ENCODE results near the gene PTPRN2.
"Not testable (repeated sequence)": the region's sequence is repeated elsewhere in the genome, so short reads cannot be mapped to it uniquely, and the experiment has no call there.

The PTPRN2 gene

DNA sequence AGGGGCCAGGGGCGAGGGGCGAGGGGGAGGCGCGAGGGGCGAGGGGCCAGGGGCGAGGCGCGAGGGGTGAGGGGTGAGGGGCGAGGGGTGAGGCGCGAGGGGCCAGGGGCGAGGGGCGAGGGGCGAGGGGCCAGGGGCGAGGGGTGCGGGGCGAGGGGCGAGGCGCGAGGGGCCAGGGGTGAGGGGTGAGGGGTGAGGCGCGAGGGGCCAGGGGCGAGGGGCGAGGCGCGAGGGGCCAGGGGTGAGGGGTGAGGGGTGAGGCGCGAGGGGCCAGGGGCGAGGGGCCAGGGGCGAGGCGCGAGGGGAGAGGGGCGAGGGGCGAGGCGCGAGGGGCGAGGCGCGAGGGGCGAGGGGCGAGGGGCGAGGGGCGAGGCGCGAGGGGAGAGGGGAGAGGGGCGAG is 192.3 kb downstream of the PTPRN2 start:
- no peak for DNase-seq

DNA sequence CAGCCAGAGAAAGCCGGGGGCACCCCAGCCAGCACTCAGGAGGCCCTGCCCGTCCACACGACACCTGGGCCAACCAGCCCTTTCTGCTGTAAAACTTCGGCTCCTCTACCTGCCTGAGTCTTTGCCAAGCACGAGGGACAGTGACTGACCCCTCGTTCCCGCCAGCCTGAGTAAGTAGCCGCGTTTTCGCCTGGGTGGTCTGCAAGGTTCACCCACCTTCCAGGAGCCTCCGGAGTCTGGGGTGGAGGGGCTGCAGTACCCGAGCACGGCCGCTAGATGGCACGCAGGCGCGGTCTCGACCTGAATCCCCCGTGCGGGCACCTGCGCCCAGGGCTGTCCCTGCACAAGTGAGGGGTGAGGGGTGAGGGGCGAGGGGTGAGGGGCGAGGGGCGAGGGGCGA is 192.7 kb downstream of the PTPRN2 start:
- DNase-seq, result peak; percentile 45

DNA sequence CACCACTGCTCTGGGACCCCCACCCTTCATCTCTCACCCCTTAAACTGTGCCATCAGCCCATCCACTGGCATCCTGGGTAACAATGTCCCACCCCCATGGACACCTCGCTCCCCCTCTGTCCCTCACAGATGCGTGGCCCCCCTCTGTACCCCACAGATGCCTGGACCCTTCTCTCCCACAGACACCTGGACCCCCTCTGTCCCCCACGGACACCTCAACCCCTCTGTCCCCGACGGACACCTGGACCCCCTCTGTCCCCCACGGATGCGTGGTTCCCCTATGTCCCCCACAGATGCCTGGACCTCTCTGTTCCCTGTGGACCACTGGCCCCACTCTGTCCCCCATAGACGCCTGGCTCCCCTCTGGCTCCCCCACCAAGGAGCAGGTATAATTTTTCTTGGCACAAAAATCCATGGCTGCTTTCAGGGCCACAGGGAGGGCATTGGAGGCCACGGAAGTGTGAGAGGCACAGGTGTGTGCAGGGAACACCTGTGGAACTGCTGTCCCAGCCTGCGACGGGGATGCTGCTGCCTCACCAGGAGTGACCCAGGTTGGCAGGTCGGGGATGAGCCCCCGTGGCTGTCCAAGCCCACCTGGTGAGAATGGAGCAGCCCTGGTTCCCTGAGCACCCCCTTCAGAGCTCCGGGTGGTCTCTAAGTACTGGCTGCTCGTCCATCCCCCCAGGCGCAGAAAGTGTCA is 193.5 kb downstream of the PTPRN2 start:
- DNase-seq, result no peak

DNA sequence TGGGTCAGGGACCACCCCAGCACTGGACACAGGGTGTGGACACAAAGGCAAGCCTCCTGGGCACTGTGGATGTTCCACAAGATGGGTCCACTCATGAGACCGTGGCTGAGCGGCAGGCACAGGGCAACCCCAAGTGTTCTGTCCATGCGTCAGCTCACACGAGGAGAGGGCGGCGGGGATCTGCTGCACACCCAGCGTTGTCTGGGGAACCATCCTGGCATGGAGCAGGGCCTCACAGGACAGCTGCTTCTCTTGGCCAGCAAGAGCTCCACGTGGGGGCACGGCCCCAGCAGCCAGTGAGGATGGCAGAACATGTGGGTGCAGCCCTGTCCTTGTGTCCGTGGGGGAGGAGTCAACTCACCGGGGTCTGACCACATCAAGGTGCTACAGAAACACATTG is 195.4 kb downstream of the PTPRN2 start:
- DNase-seq, result no peak

DNA sequence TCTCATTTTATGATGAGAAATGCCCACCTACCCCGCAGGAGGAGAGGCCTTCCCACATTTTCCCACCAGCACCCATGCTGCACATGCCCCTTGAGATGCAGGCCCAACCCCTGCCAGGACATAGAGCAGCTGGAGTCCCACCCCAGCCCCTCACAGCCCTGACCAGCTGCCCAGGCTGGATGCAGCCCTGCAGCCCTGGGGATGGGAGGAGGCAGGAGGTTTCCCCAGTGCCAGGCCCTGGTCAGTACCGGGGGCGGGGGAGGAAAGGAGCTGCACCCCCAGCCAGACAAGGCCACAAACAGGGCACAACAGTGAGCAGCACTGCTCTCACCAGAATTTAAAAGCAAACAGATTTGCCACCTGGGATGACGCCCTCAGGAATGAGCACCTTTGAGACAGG is 196.1 kb downstream of the PTPRN2 start:
- DNase-seq, result no peak

DNA sequence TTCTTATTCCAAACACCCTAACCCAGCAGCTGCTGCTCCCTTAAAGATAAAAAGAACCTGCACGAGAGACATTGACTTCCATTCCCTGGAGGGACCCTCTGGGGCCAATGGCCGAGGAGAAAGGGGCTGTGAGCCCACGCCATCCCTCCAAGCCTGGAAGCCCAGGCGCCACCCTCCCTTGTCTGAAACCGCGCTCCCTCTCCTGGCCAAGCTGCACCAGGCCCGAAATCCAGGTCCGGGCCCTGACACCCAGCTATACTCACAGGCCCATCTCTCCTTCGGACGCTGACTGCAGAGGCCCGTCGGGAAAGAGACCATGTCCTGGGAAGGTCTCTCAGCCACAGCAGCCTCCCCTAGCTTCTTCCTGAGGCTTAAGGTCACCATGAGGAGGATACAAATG is 196.5 kb downstream of the PTPRN2 start:
- DNase-seq, result no peak

DNA sequence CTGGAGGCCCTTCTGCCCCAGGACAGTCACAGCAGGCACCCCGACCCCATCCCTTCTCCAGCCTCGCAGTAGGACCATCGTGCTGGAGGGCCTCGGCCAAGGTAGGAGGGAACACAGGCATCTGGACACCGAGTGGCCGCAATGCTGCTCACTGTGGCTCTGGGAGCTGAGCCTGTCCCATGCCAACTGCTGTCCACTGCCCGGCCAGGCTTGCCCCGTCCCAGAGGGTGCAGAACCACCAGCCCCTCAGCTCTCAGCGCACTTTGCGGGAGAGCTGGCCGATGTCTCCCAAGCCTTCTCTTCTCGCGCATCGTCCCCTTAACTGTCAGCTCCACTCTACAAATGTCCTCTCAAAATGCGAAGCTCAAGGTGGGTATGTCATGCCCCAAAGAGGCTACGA is 197.2 kb downstream of the PTPRN2 start:
- DNase-seq, result no peak

DNA sequence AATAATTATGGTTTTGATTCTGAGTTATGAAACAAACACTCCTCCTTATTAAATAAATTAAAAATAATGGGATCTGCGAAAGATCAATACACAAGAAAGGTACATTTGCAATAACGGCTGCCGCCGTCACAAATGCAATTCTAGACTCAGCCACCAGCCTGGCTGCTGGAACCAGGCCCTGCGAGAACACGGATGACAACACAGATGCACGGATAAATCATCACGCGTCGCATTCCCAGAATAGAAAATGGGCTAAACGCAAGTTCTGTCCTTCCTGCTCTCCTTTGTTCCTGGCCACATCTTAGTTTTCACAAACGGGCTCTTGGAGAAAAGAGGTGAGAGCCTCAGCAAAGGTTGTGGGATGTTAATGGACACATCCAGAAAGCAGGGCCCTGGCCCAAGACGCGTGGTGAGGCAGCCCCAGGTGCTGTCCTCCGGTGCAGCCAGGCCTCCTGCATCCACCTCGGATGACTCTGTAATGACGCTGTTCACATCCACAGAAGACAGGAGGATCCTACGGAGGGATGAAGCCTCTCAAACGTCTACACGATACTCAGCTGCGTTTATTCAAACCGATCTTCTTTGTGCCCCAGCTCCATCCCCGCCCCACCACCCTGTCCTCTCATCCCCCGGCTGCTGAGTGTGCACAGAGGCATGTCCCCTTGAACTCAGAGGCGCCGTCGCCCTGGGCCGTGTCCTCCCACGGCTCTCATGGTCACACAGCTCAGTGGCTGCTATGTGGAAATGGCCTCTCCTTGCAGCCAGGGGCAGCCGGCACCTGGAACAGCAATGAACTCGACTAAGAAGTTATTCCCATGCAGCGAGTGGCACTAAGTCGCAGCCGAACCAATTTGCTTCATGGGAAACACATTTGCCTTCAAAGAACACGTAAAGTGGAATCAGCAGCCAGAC is 197.9 kb downstream of the PTPRN2 start:
- DNase-seq, result no peak

DNA sequence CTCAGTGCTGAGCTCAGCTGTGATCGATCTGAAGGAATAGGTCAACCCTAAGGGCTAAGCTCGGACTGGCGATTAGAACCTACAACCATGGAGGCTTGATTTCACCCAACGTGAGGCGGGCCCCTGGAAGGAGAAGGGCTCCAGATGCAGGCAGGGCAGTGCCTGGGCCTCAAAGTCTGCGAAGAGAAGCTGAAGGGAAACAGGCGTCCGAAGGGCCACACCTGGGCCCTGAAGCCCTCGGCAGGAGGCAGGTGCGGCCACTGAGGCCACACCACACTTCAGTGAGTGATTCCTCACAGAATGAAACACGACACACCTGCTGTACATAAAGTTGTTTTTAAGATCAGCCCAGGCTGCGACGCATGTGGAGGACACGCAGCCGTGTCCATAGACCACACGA is 198.7 kb downstream of the PTPRN2 start:
- DNase-seq, result no peak

DNA sequence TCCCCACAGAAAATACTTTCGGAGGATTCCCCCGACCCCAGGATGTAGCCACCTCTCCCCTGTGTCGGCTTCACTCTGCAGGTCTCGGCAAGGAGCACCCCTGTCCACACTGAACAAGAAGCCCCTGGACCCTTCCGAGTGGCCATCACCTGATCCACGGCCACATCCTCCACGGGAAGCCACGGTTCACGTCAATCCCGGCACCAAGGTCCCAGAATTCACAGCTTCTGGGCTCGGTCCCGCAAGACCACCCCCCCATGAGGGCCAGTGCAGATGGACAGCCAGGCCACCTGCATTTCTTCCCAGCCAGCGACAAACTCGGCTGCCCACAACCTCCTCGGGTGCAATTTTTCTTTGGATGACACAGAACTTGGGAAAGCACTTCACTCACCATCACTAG is 199.6 kb downstream of the PTPRN2 start:
- no peak for DNase-seq

DNA sequence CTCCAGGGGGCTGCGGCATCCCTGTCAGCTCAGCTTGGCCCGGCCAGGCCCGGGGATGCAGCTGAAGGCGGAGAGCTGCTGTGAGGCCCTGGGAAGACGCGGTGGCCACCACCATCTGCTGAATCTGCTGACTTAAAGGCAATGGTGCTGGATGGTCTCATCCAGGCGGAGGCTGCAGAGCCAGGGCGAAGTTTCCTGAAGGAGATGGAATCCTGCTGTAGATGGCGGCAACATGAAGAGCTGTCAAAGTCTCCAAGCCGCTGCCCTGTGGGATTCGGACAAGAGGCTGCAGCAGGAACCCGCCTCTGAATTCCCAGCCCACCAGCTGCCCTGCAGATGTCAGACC is 200.1 kb downstream of the PTPRN2 start:
- DNase-seq, result no peak

DNA sequence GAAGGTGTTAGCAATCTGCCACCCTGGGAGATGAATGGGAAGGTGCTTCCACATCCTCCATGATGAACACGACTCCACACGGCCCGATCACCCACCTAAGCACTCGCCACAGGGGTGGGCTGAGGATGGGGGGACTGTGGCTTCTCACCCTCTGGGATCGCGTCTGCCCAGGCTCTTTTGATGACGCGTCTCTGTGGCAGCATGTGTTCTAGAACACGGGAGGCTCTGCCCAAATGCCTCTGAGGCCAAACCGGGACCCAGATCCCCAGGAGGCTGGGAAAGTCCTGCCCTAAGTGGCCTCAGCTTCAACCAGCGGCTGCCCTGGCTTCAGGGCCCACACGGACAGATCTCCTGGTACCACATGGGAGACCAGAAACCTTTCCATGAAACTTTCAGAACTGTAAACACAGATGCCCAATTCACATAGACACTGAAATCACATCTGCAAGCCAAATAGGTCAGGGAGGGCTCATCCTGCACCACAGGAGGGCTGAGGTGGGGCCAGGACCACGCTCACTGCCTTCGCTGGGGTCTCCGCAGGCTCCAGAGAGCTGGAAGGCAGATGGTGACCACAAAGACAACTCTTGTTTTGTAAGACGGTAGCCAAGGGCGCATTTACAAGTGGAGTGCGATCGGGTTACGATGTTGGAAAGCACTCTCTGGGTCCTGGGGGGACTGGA is 200.6 kb downstream of the PTPRN2 start:
- no peak for DNase-seq

DNA sequence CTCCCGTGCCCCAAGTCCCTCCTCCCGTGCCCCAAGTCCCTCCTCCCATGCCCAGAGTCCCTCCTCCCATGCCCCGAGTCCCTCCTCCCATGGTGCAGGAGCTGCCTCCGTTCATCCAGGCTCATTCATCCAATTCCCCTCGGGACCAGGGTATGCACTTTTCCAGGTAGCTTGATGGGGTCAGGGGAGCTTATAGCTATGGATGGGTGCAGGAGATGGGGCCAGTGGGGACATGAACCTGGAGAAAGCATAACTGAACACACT is 201.3 kb downstream of the PTPRN2 start:
- no peak for DNase-seq

DNA sequence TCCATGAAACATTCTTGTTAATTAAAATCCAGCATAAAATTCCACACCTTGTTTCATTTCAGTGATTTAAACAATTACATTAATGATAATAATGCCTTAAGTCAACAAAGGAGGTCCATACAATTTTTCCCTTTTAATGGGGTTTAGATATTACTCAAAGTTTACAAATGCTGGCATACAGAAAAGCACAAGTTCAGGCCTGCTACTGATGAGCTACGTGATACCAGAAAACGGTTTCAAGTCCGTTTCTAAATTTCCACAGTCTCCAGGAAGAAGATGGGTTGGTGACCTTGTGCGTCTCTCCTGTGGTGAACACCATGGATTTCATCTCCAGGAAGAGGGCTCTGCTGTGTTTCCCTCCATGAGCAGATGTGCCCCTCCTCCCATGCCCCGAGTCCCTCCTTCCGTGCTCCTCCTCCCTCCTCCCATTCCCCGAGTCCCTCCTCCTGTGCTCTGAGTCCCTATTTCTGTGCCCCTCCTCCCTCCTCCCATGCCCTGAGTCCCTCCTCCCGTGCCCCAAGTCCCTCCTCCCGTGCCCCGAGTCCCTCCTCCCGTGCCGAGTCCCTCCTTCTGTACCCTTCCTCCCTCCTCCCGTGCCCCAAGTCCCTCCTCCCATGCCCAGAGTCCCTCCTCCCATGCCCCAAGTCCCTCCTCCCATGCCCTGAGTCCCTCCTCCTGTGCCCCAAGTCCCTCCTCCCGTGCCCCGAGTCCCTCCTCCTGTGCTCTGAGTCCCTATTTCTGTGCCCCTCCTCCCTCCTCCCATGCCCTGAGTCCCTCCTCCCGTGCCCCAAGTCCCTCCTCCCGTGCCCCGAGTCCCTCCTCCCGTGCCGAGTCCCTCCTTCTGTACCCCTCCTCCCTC is 201.9 kb downstream of the PTPRN2 start:
- DNase-seq, result not testable (repeated sequence)

DNA sequence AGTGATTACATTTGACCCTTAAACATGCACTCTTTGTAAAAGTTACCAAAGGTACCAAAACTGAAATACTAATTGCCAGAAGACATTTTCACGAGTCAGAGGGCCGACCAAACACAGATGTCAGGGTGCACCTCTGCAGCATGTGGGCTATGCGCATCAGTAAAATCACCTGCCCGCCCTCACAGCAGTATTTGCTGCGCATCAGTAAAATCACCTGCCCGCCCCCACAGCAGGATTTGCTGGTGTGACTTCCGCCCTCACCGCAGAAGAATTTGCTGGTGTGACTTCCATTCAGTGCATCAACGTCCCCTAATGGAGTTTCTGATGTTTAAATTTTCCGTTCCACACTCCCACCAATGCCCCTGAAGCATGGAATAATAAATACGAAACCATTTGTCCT is 202.9 kb downstream of the PTPRN2 start:
- no peak for DNase-seq

DNA sequence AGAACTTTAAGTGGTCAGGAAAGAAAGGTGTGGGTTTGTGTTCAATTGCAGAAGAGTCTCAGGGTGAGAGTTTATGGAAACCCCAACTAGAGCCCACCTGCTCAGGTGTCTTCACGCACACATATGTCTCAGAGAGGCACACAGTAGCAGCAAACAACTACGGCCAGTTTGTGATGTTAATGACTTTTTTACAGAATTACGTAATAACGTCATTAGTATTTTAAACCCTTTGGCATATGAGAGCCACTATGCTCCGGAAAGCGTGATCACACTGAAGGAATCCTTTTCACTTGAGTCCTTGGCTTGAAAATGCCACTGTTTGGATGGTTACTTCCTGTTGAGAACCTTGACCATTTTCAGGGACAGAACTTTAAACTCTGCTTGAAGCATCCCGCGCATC is 204.0 kb downstream of the PTPRN2 start:
- no peak for DNase-seq

DNA sequence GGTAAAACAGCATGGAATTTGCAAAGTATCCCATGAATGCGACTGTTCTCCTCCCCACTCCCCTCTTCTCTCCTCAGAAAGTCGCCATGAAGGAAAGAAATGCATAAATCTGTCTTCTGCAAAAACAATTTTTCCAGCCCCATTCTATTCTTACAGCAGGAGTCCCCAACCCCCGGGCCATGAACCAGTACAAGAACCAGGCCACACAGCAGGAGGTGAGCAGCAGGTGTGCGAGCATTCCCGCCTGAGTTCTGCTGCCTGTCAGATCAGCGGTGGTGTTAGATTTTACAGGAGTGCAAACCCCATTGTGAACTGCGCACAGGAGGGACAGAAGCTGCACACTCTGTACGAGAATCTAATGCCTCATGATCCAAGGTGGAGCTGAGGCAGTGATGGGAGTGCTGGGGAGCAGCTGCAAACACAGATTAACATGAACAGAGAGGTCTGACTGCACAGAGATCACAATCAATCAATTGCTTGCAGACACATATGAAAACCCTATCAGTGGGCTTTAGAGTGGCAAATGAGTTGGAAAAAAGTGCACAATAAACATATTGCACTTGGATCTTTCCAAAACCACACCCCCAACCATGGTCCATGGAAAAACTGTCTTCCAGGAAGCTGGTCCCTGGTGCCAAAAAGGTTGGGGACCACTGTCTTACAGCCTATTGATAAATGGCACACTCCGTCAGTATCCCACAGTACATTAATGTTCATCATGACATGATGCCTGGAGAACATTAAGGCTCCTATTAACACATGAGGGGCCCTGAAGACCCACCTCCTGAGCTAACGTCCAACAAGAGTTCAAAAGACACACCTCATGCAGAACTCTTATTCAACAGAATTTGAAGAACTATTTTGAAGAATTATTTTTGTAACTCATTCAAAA is 205.0 kb downstream of the PTPRN2 start:
- DNase-seq, result no peak

DNA sequence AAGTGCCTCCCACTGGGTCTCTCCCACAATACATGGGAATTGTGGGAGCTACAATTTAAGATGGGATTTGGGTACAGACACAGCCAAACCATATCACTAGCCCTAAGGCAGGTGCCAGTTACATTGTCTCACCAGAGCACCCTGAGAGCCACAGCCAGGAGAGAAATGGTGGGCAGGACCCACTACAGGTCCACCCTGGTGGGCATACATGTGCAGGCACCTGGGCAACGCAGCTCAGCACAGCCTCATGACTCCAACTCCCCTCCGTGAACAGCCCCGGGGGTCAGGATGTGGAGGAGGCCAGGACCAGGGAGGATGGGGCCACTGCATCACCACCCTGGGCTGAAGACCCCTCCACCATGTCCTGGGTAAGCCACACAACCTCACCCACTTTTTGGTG is 205.7 kb downstream of the PTPRN2 start:
- no peak for DNase-seq

DNA sequence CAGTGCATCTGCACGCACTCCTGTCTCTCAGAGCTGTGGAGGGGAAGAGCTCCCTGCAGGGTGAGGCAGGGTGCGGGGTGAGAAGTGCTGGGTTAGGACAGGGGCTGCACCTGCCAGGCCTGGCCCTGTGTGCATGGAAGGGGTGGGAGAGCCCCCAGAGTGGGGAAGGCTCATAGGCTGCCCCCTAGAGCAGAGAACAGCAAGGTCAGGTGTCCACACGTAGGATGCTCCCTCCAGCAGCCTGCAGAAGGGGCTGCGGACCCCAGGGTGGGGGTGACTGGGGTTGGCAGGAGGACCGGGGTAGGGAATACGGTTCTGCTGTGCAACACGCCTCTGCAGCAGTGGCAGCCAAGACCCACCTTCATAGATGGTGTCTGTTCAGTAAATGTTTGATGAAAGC is 208.6 kb downstream of the PTPRN2 start:
- DNase-seq, result no peak

DNA sequence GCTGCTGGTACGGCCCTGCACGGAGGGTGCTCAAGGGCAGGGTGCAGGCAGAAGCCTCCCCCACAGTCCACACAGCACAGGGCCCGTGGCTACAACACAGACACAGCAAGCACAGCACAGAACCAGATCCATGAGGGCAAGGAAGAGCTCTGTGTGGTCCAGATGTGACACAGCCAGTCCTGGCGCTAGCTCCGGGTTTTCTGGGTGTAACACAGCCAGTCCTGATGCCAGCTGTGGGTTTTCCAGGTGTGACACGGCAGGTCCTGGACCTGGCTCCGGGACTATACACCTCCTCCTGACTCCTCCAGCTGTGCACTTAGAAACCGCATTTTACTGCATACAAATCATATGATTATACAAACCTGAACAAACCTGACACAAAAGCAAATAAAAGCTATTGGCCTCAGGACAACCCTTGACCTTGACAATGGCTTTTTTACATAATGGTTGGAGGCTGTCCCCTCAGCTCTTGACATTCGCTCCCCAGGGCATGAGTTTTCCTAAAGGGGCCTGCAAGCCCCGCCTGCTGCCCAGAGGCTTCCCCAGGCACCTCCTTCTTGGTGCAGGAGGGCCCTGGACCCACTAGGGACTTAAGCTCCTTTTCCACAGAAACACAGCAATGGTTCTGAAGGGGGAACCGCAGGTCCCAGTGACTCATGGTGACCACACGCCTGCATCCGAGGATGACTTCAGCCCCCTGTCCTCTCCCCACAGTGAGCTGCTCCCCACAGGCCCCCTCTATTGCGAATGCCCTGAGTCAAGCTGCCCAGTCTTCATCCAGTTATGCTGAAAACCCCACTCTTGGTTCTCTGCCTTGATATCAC is 209.6 kb downstream of the PTPRN2 start:
- DNase-seq, result no peak

DNA sequence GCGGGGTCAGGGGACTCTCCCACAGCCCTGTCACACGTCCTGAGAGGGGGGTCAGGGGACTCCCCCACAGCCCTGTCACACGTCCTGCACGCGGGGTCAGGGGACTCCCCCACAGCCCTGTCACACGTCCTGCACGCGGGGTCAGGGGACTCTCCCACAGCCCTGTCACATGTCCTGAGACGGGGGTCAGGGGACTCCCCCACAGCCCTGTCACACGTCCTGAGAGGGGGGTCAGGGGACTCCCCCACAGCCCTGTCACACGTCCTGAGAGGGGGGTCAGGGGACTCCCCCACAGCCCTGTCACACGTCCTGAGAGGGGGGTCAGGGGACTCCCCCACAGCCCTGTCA is 210.8 kb downstream of the PTPRN2 start:
- DNase-seq, result not testable (repeated sequence)
